HepG2 (cell line): ENCODE results near the gene CTAG1B. TPM values are rescaled to one million over a fixed set of nuclear protein-coding genes. Genes with fewer than 3 reads are reported as not detected.

Source experiments
- ATAC-seq: fragments of 200-7000 bp; cut with Tn5 transposase; 3 replicates; pipeline ENCODE4 v1.9.1; 2020; ENCODE audit warnings: mild to moderate bottlenecking, moderate library complexity
- BruUV-seq: library from RNA; stranded (reverse); fragments of 400-500 nt; replicated peaks from 2 replicates; lab custom pipeline; 2021; lab: Mats Ljungman, UMichigan
- CTCF ChIA-PET: fragments of 300-600 bp; formaldehyde crosslinking; extraction: SDS; loops from one replicate; lab custom pipeline; 2021; ENCODE audit warnings: low total read pairs, inconsistent platforms, low intra/inter-chr PET ratio; lab: Yijun Ruan, JAX
- POLR2A ChIA-PET: fragments of 350-600 bp; sonication (Branson Sonifier 250); formaldehyde crosslinking; loops from one replicate; lab custom pipeline; 2020; ENCODE audit warnings: antibody characterized with exemption, inconsistent platforms; lab: Yijun Ruan, JAX
- DNase-seq: peaks from one replicate; pipeline ENCODE4 v3.0.0-alpha.2; 2015; ENCODE audit warnings: low spot score
- FAIRE-seq: peaks from 3 replicates; lab custom pipeline; 2011; peaks lifted over from hg19 to GRCh38; lab: Jason Lieb, UNC
- H2AFZ ChIP-seq: one replicate; pipeline ENCODE4 v1.6.1; 2011; ENCODE audit warnings: low read length, inconsistent platforms
- H3K27ac ChIP-seq: fragments of 300-600 bp; 3 replicates; pipeline ENCODE4 v1.8.0; 2011; ENCODE audit warnings: mixed run types, mild to moderate bottlenecking, mixed read lengths, low read length, inconsistent platforms; ENCODE audit not compliant: insufficient read depth; ENCODE audit errors: extremely low read length
- H3K27me3 ChIP-seq, 2 experiments: fragments of 200-600 bp in 1 of 2; 2 replicates in 1 of 2; 3 replicates in 1 of 2; pipeline versions ENCODE4 v1.6.0 to v1.8.0; 2011; ENCODE audit warnings: low read length in 2 of 2, mild to moderate bottlenecking in 2 of 2, moderate library complexity in 2 of 2, inconsistent platforms in 1 of 2; ENCODE audit not compliant: insufficient read depth in 2 of 2, control insufficient read depth in 1 of 2
- H3K36me3 ChIP-seq, 2 experiments: fragments of 200-600 bp in 1 of 2; replicated peaks in 1 of 2; 2 replicates in 1 of 2; 3 replicates in 1 of 2; pipeline versions ENCODE4 v1.5.1 to v1.8.0; 2011; ENCODE audit warnings: low read length in 2 of 2, inconsistent platforms in 1 of 2; ENCODE audit not compliant: insufficient read depth in 2 of 2, control insufficient read depth in 1 of 2
- H3K4me1 ChIP-seq: 2 replicates; pipeline ENCODE4 v1.5.1; 2012; ENCODE audit warnings: low read length, inconsistent platforms; ENCODE audit not compliant: insufficient read depth
- H3K4me2 ChIP-seq: 2 replicates; pipeline ENCODE4 v1.6.0; 2011; ENCODE audit warnings: low read depth, low read length, inconsistent platforms
- H3K4me3 ChIP-seq, 3 experiments: fragments of 200-600 bp in 1 of 3; sonication (generic), shearing (Covaris generic) in 1 of 3; replicated peaks in 1 of 3; 2 replicates each; pipeline ENCODE4 v1.5.1; 2011 to 2016; ENCODE audit warnings: low read length in 3 of 3, inconsistent platforms in 2 of 3, low read depth in 2 of 3, mild to moderate bottlenecking in 2 of 3, control low read depth in 1 of 3, mixed read lengths in 1 of 3; ENCODE audit not compliant: insufficient read depth in 1 of 3
- H3K79me2 ChIP-seq: one replicate; pipeline ENCODE4 v1.6.1; 2011; ENCODE audit warnings: low read length, inconsistent platforms; ENCODE audit not compliant: insufficient read depth
- H3K9ac ChIP-seq: 2 replicates; pipeline ENCODE4 v1.6.0; 2011; ENCODE audit warnings: mild to moderate bottlenecking, low read depth, low read length, inconsistent platforms; ENCODE audit not compliant: insufficient read depth
- H3K9me3 ChIP-seq: 2 replicates; pipeline ENCODE4 v1.5.1; 2012; ENCODE audit warnings: mild to moderate bottlenecking, low read length
- H4K20me1 ChIP-seq: 2 replicates; pipeline ENCODE4 v1.6.0; 2011; ENCODE audit warnings: inconsistent platforms, mild to moderate bottlenecking, low read length, moderate library complexity; ENCODE audit not compliant: insufficient read depth
- JUND ChIP-seq: sonication (generic); formaldehyde crosslinking; IDR thresholded peaks from 2 replicates; pipeline ENCODE4 v1.8.0; 2022; ENCODE audit warnings: mild to moderate bottlenecking, missing genetic modification reagents
- PAF1 ChIP-seq: IDR thresholded peaks from 2 replicates; pipeline ENCODE4 v1.6.1; 2016; ENCODE audit warnings: missing genetic modification reagents, missing compliant biosample characterization
- PHF20 ChIP-seq: sonication (generic); formaldehyde crosslinking; IDR thresholded peaks from 2 replicates; pipeline ENCODE4 v1.5.0; 2020; ENCODE audit warnings: mild to moderate bottlenecking, missing genetic modification reagents
- PRDM4 ChIP-seq: sonication (generic); formaldehyde crosslinking; IDR thresholded peaks from 2 replicates; pipeline ENCODE4 v1.9.0; 2021; ENCODE audit warnings: missing genetic modification reagents, borderline replicate concordance
- RAD51 ChIP-seq: fragments of 450-650 bp; IDR thresholded peaks from 2 replicates; pipeline ENCODE4 v1.6.1; 2016; ENCODE audit warnings: borderline replicate concordance
- SYNCRIP ChIP-seq: fragments of 200-400 bp; formaldehyde crosslinking; IDR thresholded peaks from 2 replicates; pipeline ENCODE4 v1.6.1; 2018; ENCODE audit warnings: mild to moderate bottlenecking, low read depth, low read length; ENCODE audit not compliant: insufficient read depth
- ZFY ChIP-seq: sonication (generic); formaldehyde crosslinking; IDR thresholded peaks from 2 replicates; pipeline ENCODE4 v1.4.0; 2020; ENCODE audit warnings: missing genetic modification reagents
- WGBS: methylation state at CpG from one replicate; pipeline ENCODE4 v1.1.6; 2017; ENCODE audit warnings: low lambda C conversion rate; 5-methylcytosine and 5-hydroxymethylcytosine counted together
- in situ Hi-C: cut with HindIII; loops from 2 replicates; pipeline ENCODE4 v1.10.0; 2017; ENCODE audit warnings: low pct_unique_long_range_greater_than_20kb; ENCODE audit not compliant: extremely low pct_ligation_motif_present
- intact Hi-C: fragments of 100-400 bp; cut with micrococcal nuclease; formaldehyde crosslinking; loops from one replicate; pipeline ENCODE4 v1.10.0; 2022; ENCODE audit not compliant: unreplicated experiment
- polyA plus RNA-seq, 8 experiments: library from polyadenylated mRNA; depleted of rRNA in 3 of 8; stranded (reverse) in 7 of 8; unstranded in 1 of 8; fragments of >200 nt; fragmentation: Illumina TruSeq in 4 of 8; extraction: Trizol in 4 of 8; gene quantifications; 2 replicates each; pipeline versions ENCODE4 v1.2.1 to v1.2.3, GENCODE V29; 2011 to 2016; ENCODE audit warnings: low read depth in 4 of 8, missing spikeins in 1 of 8, mixed read lengths in 1 of 8; ENCODE audit not compliant: insufficient read depth in 1 of 8
- total RNA-seq, 5 experiments: library from RNA; depleted of rRNA; stranded (reverse); fragments of >200 nt; fragmentation: Illumina TruSeq; extraction: Trizol; gene quantifications; 2 replicates each; pipeline ENCODE4 v1.2.3, GENCODE V29; 2016; ENCODE audit warnings: low read depth in 1 of 5
- TF ChIP-seq, protein P1 (sequence below): IDR thresholded peaks from 2 replicates; pipeline ENCODE4 v1.6.1; 2016; ENCODE audit warnings: missing compliant biosample characterization, missing genetic modification reagents, borderline replicate concordance

The CTAG1B gene
- total and polyA plus RNA-seq, 2 of the 13 experiments (the other 11 are each of a cell fraction or from before 2014, with no cell fraction given): not detected

DNA sequence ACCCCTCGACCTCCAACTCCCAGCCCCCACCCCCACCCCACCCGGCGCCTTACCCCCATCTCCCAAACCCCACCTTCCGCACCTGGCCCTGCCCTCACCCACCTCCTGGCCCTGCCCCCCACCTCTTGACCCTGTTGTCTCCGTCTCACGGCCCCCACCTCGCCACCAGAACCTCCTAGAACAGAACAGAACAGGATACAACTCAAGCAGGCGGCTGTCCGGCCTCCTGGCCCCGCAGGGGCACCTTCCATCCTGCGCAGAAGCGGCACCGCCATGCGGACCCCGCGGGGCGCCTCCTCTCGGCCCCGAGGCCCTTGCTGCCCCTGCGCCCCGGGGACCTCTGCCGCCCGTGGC, 33.9 kb upstream of the CTAG1B start (continued):
- TF ChIP-seq PHF20 (CRISPR knock-in tag) (no peak), ZFY (no peak)

- intact Hi-C loops: no loop called here
- Histone ChIP-seq H3K4me3 (no peak overlapping the region), H3K27ac (no peak overlapping the region), H3K27me3 (peaks cover 2 to 8% of the 10 kb centered on the region in 2 experiments; a peak in 1 of 5 replicates), H3K4me2 (no peak overlapping the region), H4K20me1 (no peaks in the 10 kb centered on the region), H3K36me3 (no peaks in the 10 kb centered on the region), H3K9me3 (no peaks in the 10 kb centered on the region), H2AFZ (no peak overlapping the region), H3K4me1 (no peaks in the 10 kb centered on the region), H3K79me2 (no peaks in the 10 kb centered on the region), H3K9ac (no peak overlapping the region)
- in situ Hi-C loops: no loop called here
- DNase-seq: no peak
- ChIA-PET CTCF (no interaction called here), POLR2A (no interaction called here)
- no TSS peak for BruUV-seq
- no peak for ATAC-seq
- 38% methylated on average over 8 of the region's 30 CpGs for WGBS
- no peak for FAIRE-seq
- TF ChIP-seq, protein P1, sequence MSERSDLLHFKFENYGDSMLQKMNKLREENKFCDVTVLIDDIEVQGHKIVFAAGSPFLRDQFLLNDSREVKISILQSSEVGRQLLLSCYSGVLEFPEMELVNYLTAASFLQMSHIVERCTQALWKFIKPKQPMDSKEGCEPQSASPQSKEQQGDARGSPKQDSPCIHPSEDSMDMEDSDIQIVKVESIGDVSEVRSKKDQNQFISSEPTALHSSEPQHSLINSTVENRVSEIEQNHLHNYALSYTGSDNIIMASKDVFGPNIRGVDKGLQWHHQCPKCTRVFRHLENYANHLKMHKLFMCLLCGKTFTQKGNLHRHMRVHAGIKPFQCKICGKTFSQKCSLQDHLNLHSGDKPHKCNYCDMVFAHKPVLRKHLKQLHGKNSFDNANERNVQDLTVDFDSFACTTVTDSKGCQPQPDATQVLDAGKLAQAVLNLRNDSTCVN (CRISPR knock-in tag): no peak
- TF ChIP-seq RAD51 (no peak), PAF1 (no peak), JUND (CRISPR knock-in tag) (no peak), SYNCRIP (no peak), PRDM4 (CRISPR knock-in tag) (no peak)
Measured at GRCh38 chrX:154652311-154653047, 33.4 kb upstream of the CTAG1B start.
